Activated CD4-positive, alpha-beta memory T cell treated with anti-CD3 and anti-CD28 coated beads for 36 hours (primary cell): Measurements from ENCODE around the gene JOSD1. TPM values are rescaled to one million over a fixed set of nuclear protein-coding genes. Genes with fewer than 3 reads are reported as not detected.

ENCODE experiments used
- CTCF ChIA-PET: fragments of 350-600 bp; sonication (Branson Sonifier 250); formaldehyde crosslinking; loops from one replicate; lab custom pipeline; 2021; ENCODE audit warnings: antibody characterized with exemption, inconsistent platforms; lab: Charles Lee
- POLR2A ChIA-PET: fragments of 350-600 bp; sonication (Branson Sonifier 250); formaldehyde crosslinking; loops from one replicate; lab custom pipeline; 2021; ENCODE audit warnings: antibody characterized with exemption; lab: Charles Lee
- DNase-seq: peaks from one replicate; pipeline ENCODE4 v3.0.0-alpha.2; 2020
- H3K27ac Mint-ChIP-seq: one replicate; pipeline ENCODE4 v1.8.0; 2021; ENCODE audit warnings: mixed read lengths
- H3K27me3 Mint-ChIP-seq: one replicate; pipeline ENCODE4 v1.8.0; 2021; ENCODE audit warnings: mixed read lengths
- H3K36me3 Mint-ChIP-seq: one replicate; pipeline ENCODE4 v1.8.0; 2021; ENCODE audit warnings: mixed read lengths
- H3K4me1 Mint-ChIP-seq: one replicate; pipeline ENCODE4 v1.8.0; 2021; ENCODE audit warnings: low read depth, mixed read lengths
- H3K4me3 Mint-ChIP-seq: one replicate; pipeline ENCODE4 v1.8.0; 2021; ENCODE audit warnings: mild to moderate bottlenecking, mixed read lengths
- H3K9me3 Mint-ChIP-seq: one replicate; pipeline ENCODE4 v1.8.0; 2021; ENCODE audit warnings: mixed read lengths
- intact Hi-C: fragments of 100-400 bp; cut with micrococcal nuclease; formaldehyde crosslinking; loops from one replicate; pipeline ENCODE4 v1.15.1; 2023
- total RNA-seq, 2 experiments: library from RNA; stranded (reverse); gene quantifications; one replicate each; pipeline ENCODE4 v1.2.3, GENCODE V29; 2021

The JOSD1 gene
- total RNA-seq, 2 experiments from 2014 or later: 71.8 to 78.4 TPM

DNA sequence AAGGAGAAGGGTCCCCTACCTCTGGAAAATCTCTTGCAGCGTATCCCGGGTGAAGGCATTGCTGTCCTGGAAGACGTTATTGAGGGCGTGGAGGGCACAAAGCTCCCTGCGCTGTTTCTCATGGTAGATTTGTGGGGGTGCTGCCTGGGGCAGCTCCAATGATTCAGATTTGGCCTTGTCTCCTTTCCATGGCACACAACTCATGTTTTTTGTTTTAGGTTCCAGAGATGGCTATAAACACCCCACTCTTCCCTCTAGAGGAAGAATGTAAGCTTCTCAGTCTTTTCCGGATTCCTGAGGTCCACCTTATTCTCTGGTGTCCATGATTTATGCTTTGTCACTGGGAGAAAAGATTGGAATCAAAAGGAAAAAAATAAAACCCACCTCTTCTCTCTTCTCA, 959 bp downstream of the JOSD1 start:
- H3K27me3 Mint-ChIP-seq: peaks cover 1% of the 10 kb centered on the region
- peaks cover 37% of the 10 kb centered on the region for H3K36me3 Mint-ChIP-seq
- ChIA-PET POLR2A (interaction anchor here (1.2 to 2.3 kb wide), 6 partner anchors 13 to 57 kb away, joined by 3 to 19 read pairs (median 4); partner anchors contain the start of genes CBY1, FAM227A and TOMM22), CTCF (interaction anchor here (1.0 to 4.4 kb wide), 5 partner anchors 17 to 648 kb away, joined by 3 to 40 read pairs (median 4); partner anchors contain the start of gene TOMM22)
- DNase-seq: no peak
- intact Hi-C loops: no loop called here
- peak overlapping the region; percentile 98 for H3K27ac Mint-ChIP-seq
- H3K4me1 Mint-ChIP-seq: peaks cover 58% of the 10 kb centered on the region
- peak overlapping the region; percentile 92 for H3K4me3 Mint-ChIP-seq
- H3K9me3 Mint-ChIP-seq: no peaks in the 10 kb centered on the region

DNA sequence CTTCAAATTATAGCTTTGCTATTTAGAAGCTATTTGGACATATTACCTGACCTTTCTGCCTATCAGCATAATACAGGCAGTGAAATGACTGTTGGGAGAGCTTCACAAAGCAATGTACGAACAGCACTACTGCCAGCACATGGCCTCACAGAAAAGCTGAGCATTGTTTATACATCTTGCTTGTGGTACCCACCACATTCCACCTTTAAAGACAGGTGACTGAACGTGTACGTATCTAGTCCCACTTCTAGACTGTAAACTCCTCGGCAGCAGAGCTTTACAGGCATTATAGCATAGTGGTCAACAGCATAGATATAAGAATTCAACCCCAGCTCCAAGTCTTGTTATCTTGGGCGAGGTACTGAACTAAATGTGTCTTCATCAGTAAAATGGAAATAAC, 1.6 kb downstream of the JOSD1 start:
- H3K9me3 Mint-ChIP-seq: no peaks in the 10 kb centered on the region
- intact Hi-C loops: no loop called here
- ChIA-PET POLR2A (interaction anchor here (1.2 to 2.3 kb wide), 6 partner anchors 13 to 619 kb away, joined by 3 to 19 read pairs (median 4); partner anchors contain the start of genes CBY1, FAM227A and TOMM22), CTCF (interaction anchor here (0.9 to 4.4 kb wide), 6 partner anchors 9 to 647 kb away, joined by 3 to 40 read pairs (median 4); partner anchors contain the start of gene TOMM22)
- DNase-seq: no peak
- H3K27me3 Mint-ChIP-seq: peaks cover 1% of the 10 kb centered on the region
- H3K4me3 Mint-ChIP-seq: peak overlapping the region; percentile 92
- peaks cover 40% of the 10 kb centered on the region for H3K36me3 Mint-ChIP-seq
- H3K4me1 Mint-ChIP-seq: peaks cover 57% of the 10 kb centered on the region
- peak overlapping the region; percentile 98 for H3K27ac Mint-ChIP-seq

DNA sequence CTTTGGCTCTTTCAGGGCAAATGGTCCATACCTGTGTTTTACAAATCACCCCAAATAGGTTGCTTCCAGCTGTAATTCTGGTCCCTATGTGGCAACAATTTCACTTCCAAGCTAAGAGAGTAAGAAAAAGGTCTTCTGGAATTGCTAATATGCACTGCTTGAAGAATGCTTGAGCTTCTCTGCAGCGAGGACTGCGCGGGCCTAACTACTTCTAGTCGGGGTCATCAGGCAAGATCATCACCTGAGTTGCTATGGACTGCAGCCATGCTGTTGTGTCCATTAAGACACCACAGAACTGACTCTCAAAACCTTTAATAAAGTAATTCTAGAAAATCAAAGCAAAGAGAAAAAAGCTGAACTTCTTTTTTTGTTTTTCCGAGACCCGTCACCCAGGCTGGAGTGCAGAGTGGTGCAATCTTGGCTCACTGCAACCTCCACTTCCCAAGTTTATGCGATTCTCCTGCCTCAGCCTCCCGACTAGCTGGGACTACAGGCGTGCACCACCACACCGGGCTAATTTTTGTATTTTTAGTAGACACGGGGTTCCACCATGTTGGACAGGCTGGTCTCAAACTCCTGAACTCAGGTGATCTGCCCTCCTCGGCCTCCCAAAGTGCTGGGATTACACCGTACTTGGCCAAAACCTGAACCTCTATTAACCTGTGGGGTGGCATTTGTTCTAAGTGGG, 2.2 kb downstream of the JOSD1 start:
- Mint-ChIP-seq H3K4me1 (peaks cover 57% of the 10 kb centered on the region), H3K36me3 (peaks cover 42% of the 10 kb centered on the region)

DNA sequence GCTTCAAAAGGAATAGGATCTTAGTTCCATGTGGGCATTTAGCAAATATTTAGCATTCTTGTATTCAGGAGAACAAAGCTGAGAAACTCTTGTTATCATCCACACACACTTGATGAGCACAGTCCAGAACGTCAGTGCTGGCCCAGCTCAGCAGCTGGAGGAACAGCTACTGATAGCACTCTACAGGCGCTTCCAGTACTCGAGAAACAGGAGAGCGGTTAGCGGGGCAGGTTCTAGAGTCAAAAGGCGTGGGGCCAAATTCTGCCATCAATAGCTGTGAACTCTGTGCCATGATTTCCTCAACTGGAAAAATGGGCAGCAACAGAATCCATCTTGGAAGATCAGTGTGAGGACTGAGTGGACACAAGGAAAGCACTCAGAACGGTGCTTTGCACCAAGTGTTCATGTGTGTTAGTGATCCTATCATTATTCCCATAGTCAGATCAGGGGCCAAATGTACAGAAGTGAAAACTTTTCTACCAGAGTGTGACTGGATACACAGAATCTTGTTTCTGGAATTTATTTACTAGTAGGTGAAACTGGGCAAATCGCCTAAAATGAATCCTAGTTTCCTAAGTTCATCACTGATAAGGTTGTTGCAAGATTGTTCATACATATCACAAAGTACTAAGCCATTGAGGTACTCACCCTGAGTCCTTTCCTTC, 3.2 kb downstream of the JOSD1 start:
- H3K9me3 Mint-ChIP-seq: no peaks in the 10 kb centered on the region
- H3K4me3 Mint-ChIP-seq: peak overlapping the region; percentile 92
- peak overlapping the region; percentile 98 for H3K27ac Mint-ChIP-seq
- peaks cover 47% of the 10 kb centered on the region for H3K36me3 Mint-ChIP-seq
- ChIA-PET CTCF (interaction anchor here (0.6 to 4.4 kb wide), 3 partner anchors 9 to 195 kb away, joined by 3 to 40 read pairs (median 3); partner anchors contain the start of gene TOMM22), POLR2A (interaction anchor here (1.9 to 3.1 kb wide), 2 partner anchors 8 to 16 kb away, joined by 7 to 13 read pairs; partner anchors contain the start of genes GTPBP1 and TOMM22)
- H3K27me3 Mint-ChIP-seq: peaks cover 1% of the 10 kb centered on the region
- peaks cover 62% of the 10 kb centered on the region for H3K4me1 Mint-ChIP-seq
- intact Hi-C loops: no loop called here
- no peak for DNase-seq

More for the DNA sequence above, 2.2 kb downstream of the JOSD1 start:
- peak overlapping the region; percentile 98 for H3K27ac Mint-ChIP-seq
- no peaks in the 10 kb centered on the region for H3K9me3 Mint-ChIP-seq
- intact Hi-C loops: no loop called here
- H3K4me3 Mint-ChIP-seq: peak overlapping the region; percentile 92
- peaks cover 1% of the 10 kb centered on the region for H3K27me3 Mint-ChIP-seq
- ChIA-PET CTCF (interaction anchor here (0.7 to 4.4 kb wide), 7 partner anchors 8 to 647 kb away, joined by 3 to 40 read pairs (median 4); partner anchors contain the start of gene TOMM22), POLR2A (interaction anchor here (1.2 to 2.3 kb wide), 7 partner anchors 12 to 620 kb away, joined by 3 to 19 read pairs (median 4); partner anchors contain the start of genes CBY1, FAM227A and TOMM22)
- DNase-seq: no peak

DNA sequence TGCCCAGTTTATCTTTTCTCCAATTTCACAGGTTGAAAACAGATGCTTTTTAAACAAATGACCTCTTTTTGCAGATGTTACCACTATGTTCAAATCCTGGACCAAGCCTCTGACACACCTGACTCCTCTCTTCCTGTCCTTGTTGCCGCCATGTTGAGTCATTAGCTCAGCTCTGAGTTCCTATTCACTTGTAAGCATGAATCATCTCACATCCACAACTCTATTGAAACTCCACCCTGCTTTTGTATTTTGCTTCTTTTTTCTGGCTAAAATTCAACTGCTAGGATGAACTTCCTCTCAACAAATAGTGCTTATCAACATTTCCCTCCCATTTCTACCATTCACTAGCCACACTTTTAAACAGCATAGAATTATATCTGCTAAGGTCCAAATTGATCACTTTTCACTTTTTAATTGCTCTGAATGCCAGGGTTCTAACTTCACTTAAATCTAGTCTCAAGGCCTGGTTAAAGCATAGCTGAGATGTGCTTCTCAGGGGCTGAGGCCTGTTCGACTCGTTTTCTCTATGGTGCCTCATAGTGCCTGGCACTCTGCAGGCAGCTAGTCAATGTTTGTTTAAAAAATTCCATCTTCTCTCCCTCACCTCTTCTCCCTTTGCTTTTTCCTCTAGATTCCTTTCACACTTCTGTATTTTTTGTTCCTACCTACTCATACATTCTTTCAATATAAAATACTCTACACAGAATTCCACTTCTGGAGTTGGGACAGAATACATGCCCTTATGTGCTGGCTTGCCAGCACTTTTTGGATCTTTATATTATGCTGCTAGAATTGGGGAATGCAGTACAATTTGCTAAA, 3.9 kb downstream of the JOSD1 start:
- H3K27me3 Mint-ChIP-seq: peaks cover 1% of the 10 kb centered on the region
- intact Hi-C loops: loop anchor here (1.0 kb wide), 1 partner anchor 16 kb away; the partner anchor contains the start of gene TOMM22
- ChIA-PET CTCF (interaction anchor here (1.4 to 4.4 kb wide), 2 partner anchors 15 to 69 kb away, joined by 4 to 40 read pairs; partner anchors contain the start of gene TOMM22), POLR2A (interaction anchor here (0.9 to 3.1 kb wide), 3 partner anchors 9 to 60 kb away, joined by 3 to 13 read pairs (median 7); partner anchors contain the start of genes GTPBP1 and TOMM22)
- H3K27ac Mint-ChIP-seq: peak overlapping the region; percentile 98
- peak overlapping the region; percentile 92 for H3K4me3 Mint-ChIP-seq
- peaks cover 61% of the 10 kb centered on the region for H3K4me1 Mint-ChIP-seq
- H3K9me3 Mint-ChIP-seq: no peaks in the 10 kb centered on the region
- peaks cover 47% of the 10 kb centered on the region for H3K36me3 Mint-ChIP-seq
- peak; percentile 70 for DNase-seq

DNA sequence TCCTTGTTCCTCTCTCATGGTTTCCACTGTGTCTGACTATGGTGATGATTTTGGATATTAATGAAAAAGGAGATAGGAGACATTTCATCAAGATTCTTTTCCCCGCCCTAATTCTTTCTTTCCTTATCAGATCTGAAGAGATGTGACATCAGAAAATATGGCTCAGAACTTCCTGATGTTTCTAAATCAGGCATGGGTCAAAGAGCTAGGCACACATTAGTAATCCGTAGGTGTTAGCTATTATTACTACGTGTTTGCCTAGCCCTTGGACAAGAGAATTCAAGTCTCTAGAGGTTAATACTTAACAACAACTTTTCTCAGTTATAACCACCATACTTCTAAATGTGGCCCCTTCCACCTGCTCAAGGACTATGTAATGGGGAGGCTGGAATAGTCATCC, 5.8 kb downstream of the JOSD1 start:
- ChIA-PET CTCF (interaction anchor here (0.9 kb wide), 1 partner anchor 13 kb away, joined by 5 read pairs; the partner anchor contains the start of gene TOMM22), POLR2A (interaction anchor here (3.1 kb wide), 1 partner anchor 11 kb away, joined by 13 read pairs; the partner anchor contains the start of gene GTPBP1)
- Mint-ChIP-seq H3K9me3 (no peaks in the 10 kb centered on the region), H3K4me3 (no peak overlapping the region), H3K27ac (peak overlapping the region; percentile 46), H3K27me3 (no peaks in the 10 kb centered on the region), H3K4me1 (peaks cover 57% of the 10 kb centered on the region), H3K36me3 (peaks cover 48% of the 10 kb centered on the region)
- no peak for DNase-seq
- intact Hi-C loops: no loop called here

DNA sequence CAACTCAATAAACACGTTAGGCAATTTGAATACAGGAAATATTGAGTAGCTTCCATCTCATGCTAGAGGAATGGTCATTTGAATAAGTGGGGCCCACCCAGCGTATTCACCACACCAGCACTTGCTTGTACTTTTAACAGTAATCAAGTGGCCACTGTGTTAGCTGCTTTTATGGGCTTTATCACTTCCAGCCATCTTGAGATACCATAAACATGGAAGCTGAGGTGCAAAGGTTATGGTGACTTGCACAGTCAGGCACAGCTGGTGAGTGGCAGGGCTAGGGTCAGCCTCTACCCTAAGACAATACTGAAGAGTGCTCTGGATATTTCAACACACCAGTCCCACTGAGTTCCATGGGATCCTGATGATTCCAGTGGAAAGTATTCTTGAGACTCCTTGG, 6.7 kb downstream of the JOSD1 start:
- ChIA-PET POLR2A (no interaction called here), CTCF (interaction anchor here (1.8 kb wide), 1 partner anchor 12 kb away, joined by 10 read pairs; the partner anchor contains the start of gene TOMM22)
- intact Hi-C loops: no loop called here
- H3K4me3 Mint-ChIP-seq: no peak overlapping the region
- H3K4me1 Mint-ChIP-seq: peaks cover 50% of the 10 kb centered on the region
- H3K36me3 Mint-ChIP-seq: peaks cover 41% of the 10 kb centered on the region
- no peaks in the 10 kb centered on the region for H3K27me3 Mint-ChIP-seq
- no peak overlapping the region for H3K27ac Mint-ChIP-seq
- no peaks in the 10 kb centered on the region for H3K9me3 Mint-ChIP-seq
- DNase-seq: no peak

DNA sequence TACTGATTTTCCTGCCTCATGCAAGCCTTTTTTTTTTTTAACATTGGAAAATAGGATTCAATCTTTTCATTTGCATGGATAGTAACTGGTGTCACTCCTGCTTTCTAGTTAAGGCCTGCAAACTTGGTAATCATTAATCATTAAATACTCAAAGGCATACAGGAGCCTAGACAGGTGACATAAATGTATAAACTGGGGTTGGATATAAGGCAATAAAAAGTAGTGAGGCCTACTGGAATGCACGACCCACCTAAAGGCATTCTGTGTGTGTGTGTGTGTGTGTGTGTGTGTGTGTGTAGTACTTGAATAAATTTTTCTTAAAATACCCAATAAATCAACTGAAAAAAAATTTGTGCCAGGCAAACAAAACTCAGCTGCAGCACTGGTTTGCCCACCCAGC, 11.1 kb downstream of the JOSD1 start:
- ChIA-PET CTCF (no interaction called here), POLR2A (no interaction called here)
- intact Hi-C loops: no loop called here
- DNase-seq: no peak
- Mint-ChIP-seq H3K4me3 (no peak overlapping the region), H3K27ac (no peak overlapping the region), H3K4me1 (peaks cover 11% of the 10 kb centered on the region), H3K27me3 (no peaks in the 10 kb centered on the region), H3K9me3 (no peaks in the 10 kb centered on the region), H3K36me3 (peaks cover 36% of the 10 kb centered on the region)

DNA sequence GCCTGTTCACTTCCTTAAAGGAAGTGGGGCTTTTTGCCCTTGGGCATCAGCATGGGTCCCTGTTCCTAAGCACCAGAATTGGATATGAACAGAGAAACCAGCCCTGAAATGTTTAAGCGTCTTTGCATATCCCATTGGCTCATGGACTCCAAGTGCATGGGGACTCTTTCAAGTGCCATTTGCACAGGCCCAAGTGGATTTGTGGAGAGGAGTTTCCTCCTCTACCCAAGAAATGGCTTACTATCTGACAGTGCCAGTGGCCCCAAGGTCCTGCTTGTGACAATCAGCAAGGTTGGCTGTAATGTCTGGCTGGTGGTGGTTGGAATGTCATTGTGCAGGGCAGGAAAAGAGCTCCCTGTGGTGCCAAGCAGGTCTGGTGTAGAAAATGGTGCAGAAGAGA, 15.0 kb downstream of the JOSD1 start:
- intact Hi-C loops: no loop called here
- CTCF ChIA-PET: no interaction called here
- Mint-ChIP-seq H3K27me3 (no peaks in the 10 kb centered on the region), H3K27ac (no peak overlapping the region), H3K4me1 (peaks cover 23% of the 10 kb centered on the region), H3K36me3 (peaks cover 40% of the 10 kb centered on the region), H3K4me3 (no peak overlapping the region), H3K9me3 (no peaks in the 10 kb centered on the region)
- no peak for DNase-seq
- POLR2A ChIA-PET: interaction anchor here (1.2 kb wide), 1 partner anchor 13 kb away, joined by 3 read pairs; no protein-coding TSS in a partner anchor

DNA sequence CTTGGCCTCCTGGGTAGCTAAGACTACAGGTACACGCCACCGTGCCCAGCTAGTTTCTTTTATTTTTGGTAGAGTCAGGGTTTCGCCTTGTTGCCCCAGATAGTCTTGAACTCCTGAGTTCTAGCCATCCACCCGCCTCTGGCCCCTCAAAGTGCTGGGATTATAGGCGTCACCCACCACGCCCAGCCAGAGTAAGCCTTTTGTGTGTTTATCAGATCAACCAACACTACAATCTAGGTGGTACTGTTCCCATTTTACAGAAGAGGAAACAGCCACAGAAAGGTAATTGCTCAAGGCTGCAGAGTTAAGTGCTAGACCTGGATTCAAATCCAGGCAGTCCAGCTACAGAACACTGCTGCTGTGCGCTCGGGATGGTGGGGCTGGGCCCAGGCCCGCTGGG, 15.8 kb downstream of the JOSD1 start:
- H3K4me3 Mint-ChIP-seq: no peak overlapping the region
- H3K27me3 Mint-ChIP-seq: no peaks in the 10 kb centered on the region
- intact Hi-C loops: no loop called here
- H3K4me1 Mint-ChIP-seq: peaks cover 23% of the 10 kb centered on the region
- no peaks in the 10 kb centered on the region for H3K9me3 Mint-ChIP-seq
- CTCF ChIA-PET: no interaction called here
- H3K27ac Mint-ChIP-seq: no peak overlapping the region
- DNase-seq: no peak
- POLR2A ChIA-PET: no interaction called here
- H3K36me3 Mint-ChIP-seq: peaks cover 40% of the 10 kb centered on the region
